Ascending aorta (tissue), 2 donors: ENCODE measurements around the gene MRC2. TPM values are rescaled to one million over a fixed set of nuclear protein-coding genes. Genes with fewer than 3 reads are reported as not detected.
A peak's percentile ranks its signal among the peaks of the same experiment; 100 is the strongest.

Experiments
- DNase-seq, 2 donors: peaks; one replicate each; pipeline ENCODE4 v3.0.0-alpha.2; 2019; ENCODE audit warnings: low spot score in 2 of 2
- H3K27ac ChIP-seq, 2 donors: fragments of 200-600 bp; sonication (generic); one replicate each; pipeline ENCODE4 v1.5.1; 2016 to 2017; ENCODE audit warnings: mild to moderate bottlenecking in 1 of 2
- H3K27me3 ChIP-seq: fragments of 200-600 bp; sonication (generic); one replicate; pipeline ENCODE4 v1.5.1; 2017
- H3K36me3 ChIP-seq, 2 donors: fragments of 200-600 bp; sonication (generic); one replicate each; pipeline ENCODE4 v1.5.1; 2016
- H3K4me1 ChIP-seq, 2 donors: fragments of 200-600 bp; sonication (generic); one replicate each; pipeline ENCODE4 v1.5.1; 2016 to 2017; ENCODE audit warnings: mild to moderate bottlenecking in 1 of 2
- H3K4me3 ChIP-seq, 2 donors: fragments of 200-600 bp; sonication (generic); one replicate each; pipeline ENCODE4 v1.5.1; 2016 to 2017; ENCODE audit warnings: mild to moderate bottlenecking in 1 of 2
- H3K9me3 ChIP-seq, 2 donors: fragments of 200-600 bp; sonication (generic); one replicate each; pipeline ENCODE4 v1.5.1; 2016
- intact Hi-C: fragments of 100-400 bp; cut with DNase I; formaldehyde crosslinking; loops from one replicate; pipeline ENCODE4 v1.15.1; 2023
- total RNA-seq: library from RNA; depleted of rRNA; stranded (reverse); fragments of >200 nt; gene quantifications from one replicate; pipeline ENCODE4 v1.1.0, GENCODE V29; 2016
- TF ChIP-seq, protein P1 (sequence below), 3 experiments: fragments of 200-600 bp in 2 of 3; fragments of 450-650 bp in 1 of 3; sonication (generic) in 2 of 3; IDR thresholded peaks; one replicate each; pipeline ENCODE4 v1.5.1; 2016 to 2019; ENCODE audit warnings: antibody characterized with exemption in 3 of 3, mild to moderate bottlenecking in 1 of 3, moderate library complexity in 1 of 3

The MRC2 gene
- total RNA-seq, 1 donor from 2014 or later = 147 TPM

DNA sequence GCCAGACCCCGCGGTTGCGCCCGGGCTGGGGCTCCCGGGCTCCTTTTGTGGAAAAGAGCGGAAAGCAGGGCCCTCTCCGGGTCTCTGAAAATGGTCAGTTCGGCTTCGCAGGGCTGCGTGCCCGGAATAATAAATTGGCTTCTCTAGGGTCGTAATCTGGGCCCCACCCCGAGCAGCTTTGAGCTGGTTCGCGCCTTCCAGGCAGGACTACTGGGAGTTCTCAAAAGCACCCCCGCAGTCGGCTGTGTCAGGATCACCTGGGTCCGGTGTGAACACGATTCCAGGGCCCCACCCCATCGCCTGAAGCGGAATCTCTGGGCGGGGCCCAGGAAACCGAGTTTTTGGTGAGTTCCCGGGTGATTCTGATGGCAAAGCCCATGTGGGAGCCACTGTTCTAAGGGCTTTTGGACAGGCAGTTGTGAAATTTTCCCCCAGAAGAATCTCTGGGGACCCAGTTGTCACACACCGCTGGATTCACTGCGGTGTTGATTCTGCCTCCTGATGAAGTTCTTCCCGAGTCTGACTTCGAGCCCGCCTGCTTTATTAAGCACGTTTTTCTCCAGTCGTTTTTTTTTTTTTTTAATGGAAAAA is 77.0 kb downstream of the MRC2 start:
- TF ChIP-seq, protein P1, sequence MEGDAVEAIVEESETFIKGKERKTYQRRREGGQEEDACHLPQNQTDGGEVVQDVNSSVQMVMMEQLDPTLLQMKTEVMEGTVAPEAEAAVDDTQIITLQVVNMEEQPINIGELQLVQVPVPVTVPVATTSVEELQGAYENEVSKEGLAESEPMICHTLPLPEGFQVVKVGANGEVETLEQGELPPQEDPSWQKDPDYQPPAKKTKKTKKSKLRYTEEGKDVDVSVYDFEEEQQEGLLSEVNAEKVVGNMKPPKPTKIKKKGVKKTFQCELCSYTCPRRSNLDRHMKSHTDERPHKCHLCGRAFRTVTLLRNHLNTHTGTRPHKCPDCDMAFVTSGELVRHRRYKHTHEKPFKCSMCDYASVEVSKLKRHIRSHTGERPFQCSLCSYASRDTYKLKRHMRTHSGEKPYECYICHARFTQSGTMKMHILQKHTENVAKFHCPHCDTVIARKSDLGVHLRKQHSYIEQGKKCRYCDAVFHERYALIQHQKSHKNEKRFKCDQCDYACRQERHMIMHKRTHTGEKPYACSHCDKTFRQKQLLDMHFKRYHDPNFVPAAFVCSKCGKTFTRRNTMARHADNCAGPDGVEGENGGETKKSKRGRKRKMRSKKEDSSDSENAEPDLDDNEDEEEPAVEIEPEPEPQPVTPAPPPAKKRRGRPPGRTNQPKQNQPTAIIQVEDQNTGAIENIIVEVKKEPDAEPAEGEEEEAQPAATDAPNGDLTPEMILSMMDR (IDR thresholded peaks at IDR 0.05) = no peak
- no peak for DNase-seq
- Histone ChIP-seq H3K4me1 (peaks cover 0 to 23% of the 10 kb centered on the region in 2 donors), H3K27ac (peak overlapping the region; percentile 35 to 56), H3K27me3 (no peaks in the 10 kb centered on the region), H3K36me3 (no peaks in the 10 kb centered on the region), H3K4me3 (peak overlapping the region; percentile 87 to 93), H3K9me3 (no peaks in the 10 kb centered on the region)
- intact Hi-C loops = loop anchor here (1.0 to 10.0 kb wide), 3 partner anchors 380 to 702 kb away; no protein-coding TSS in a partner anchor

DNA sequence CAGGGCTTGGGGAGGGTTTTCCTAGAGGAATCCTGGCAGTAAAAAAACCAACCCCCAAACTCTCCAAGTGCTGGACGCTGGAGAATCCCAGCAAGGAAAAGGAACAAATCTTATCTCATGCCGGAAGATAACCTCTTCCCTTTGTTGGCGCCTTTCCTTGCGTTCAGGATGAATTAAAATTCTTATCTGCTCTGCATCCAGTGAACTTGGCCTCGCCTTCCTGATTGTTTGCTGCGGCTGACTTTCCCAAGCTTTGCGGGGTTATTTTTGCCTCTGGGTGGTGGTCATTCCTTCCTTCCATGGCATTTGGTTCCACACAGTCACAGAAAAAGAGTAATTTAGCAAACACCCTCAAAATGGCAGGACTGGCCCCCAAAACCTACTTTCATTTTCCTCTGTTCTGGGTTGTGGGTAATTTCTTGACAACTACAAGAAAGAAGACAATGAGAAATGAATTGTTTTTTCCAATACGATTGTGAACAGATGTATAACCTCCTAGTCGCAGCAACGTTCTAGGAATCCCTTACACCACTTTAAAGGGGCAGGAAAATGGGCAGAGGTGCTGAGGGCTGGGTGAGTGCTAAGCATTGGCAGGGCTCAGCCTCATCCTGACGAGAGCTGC is 77.8 kb downstream of the MRC2 start:
- TF ChIP-seq, protein P1 (IDR thresholded peaks at IDR 0.05) = no peak
- H3K27ac ChIP-seq = peak overlapping the region; percentile 2 to 56
- peak overlapping the region; percentile 87 to 93 for H3K4me3 ChIP-seq

DNA sequence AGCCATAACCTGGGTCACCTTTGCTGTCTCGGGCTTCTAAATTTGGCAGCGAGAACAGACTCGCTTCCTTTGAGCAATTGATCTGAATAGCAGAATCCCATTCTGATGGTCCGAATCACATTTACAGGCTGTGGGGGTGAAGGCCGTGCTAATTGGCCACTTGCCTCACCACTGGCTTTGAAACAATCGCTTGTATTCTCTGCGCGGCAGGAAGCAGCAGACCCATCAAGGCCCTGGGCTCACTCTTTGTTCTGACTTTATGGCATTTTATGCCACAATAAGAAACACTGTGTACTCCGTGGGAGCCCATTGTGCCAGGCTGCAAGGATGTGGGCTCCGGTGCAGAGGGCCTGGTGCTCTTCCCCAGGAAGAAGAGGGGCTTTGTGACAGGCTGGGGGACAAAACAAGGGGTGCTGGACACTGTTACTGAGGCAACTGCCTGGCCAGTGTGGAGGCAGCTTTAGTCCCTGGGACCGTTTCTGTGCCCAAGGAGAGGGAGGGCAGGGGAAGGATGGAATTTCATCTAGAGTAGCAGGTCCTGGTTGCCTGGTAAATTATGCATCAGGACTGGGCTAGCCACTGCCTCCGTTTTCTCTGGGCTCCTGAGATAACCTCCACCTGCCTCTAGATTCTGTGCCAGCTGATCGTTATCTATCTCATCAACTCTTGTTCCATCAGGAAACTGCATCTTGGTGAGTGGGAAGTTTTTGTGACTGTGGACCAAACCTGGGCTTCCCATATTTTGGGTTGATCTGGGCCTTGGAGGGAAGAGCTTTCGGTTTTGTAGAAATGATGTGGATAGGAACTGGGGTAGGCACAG is 78.5 kb downstream of the MRC2 start:
- intact Hi-C loops = loop anchor here (10.0 kb wide), 2 partner anchors 379 to 579 kb away; no protein-coding TSS in a partner anchor
- Histone ChIP-seq H3K4me3 (peak overlapping the region in 1 of 2 donors; percentile 93), H3K27ac (peak overlapping the region in 1 of 2 donors; percentile 56), H3K36me3 (no peaks in the 10 kb centered on the region), H3K4me1 (peaks cover 0 to 23% of the 10 kb centered on the region in 2 donors), H3K9me3 (no peaks in the 10 kb centered on the region), H3K27me3 (no peaks in the 10 kb centered on the region)
- no peak for DNase-seq
- TF ChIP-seq, protein P1 (IDR thresholded peaks at IDR 0.05) = no peak

More for the DNA sequence above, 77.8 kb downstream of the MRC2 start:
- peaks cover 0 to 23% of the 10 kb centered on the region in 2 donors for H3K4me1 ChIP-seq
- no peaks in the 10 kb centered on the region for H3K27me3 ChIP-seq
- no peak for DNase-seq
- intact Hi-C loops = loop anchor here (10.0 kb wide), 2 partner anchors 380 to 580 kb away; no protein-coding TSS in a partner anchor
- no peaks in the 10 kb centered on the region for H3K9me3 ChIP-seq
- no peaks in the 10 kb centered on the region for H3K36me3 ChIP-seq

DNA sequence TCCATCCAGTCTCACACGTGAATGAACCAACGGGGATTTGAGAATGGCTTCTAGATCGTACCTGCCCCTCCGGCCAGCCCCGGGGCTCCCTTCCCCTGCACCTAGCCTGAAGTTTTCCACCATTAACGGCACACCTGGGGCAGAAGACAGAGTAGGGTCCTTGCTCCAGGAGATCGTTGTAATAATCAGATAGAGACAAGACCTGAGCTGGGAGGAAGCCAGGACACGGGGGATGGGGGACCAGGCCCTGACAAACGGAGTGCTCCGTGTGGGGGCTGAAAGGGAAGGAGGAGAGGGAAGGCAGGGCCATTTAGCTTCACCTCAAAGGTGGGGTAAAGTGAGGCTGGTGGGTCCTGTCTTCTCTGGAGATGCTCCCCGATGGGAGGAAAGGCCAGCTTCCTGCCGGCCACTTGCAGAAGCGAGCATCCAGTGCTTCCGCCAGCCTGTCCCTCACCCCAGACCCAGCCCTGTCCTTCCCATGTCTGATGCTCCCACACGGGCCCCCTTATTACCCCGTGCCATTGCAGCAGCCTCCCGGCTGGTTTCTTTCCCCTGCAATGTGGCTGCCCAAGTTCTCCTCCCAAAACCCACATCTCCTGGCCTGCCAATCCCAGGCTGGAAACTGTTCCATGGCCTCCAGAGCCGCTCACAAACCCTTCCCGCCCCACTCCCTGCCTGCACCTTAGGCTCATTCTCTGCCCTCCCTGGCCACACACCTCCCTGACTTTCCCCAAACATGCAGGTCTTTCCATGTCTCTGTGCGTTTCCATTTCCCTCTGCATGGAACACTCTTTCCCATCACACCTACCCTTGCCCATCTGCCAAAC is 79.3 kb downstream of the MRC2 start:
- Histone ChIP-seq H3K4me1 (peaks cover 0 to 23% of the 10 kb centered on the region in 2 donors), H3K4me3 (no peak overlapping the region), H3K27ac (no peak overlapping the region), H3K27me3 (no peaks in the 10 kb centered on the region), H3K36me3 (no peaks in the 10 kb centered on the region), H3K9me3 (no peaks in the 10 kb centered on the region)
- intact Hi-C loops = loop anchor here (10.0 kb wide), 2 partner anchors 378 to 578 kb away; no protein-coding TSS in a partner anchor
- TF ChIP-seq, protein P1 (IDR thresholded peaks at IDR 0.05) = no peak
- peak in 1 of 2 donors; percentile 61 for DNase-seq

DNA sequence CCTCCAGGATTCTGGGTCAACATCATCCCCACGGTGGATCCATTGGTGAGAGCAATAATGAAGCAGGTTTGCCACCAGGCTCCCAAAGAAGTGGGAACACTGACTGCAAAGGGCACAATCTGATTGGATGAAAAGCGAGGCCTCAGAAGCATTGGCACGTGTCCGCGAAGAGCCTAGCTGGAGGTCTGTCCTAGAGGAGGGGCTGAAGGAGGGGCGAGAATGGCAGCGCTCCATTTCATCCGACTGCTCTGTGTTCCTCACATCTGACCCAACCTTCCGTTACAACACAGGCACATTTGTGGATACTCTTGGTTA is 79.9 kb downstream of the MRC2 start:
- no peaks in the 10 kb centered on the region for H3K9me3 ChIP-seq
- H3K4me1 ChIP-seq = peaks cover 0 to 23% of the 10 kb centered on the region in 2 donors
- intact Hi-C loops = loop anchor here (10.0 kb wide), 2 partner anchors 377 to 577 kb away; no protein-coding TSS in a partner anchor
- DNase-seq = peak in 1 of 2 donors; percentile 34
- no peak overlapping the region for H3K4me3 ChIP-seq
- H3K27ac ChIP-seq = no peak overlapping the region
- TF ChIP-seq, protein P1 (IDR thresholded peaks at IDR 0.05) = no peak
- H3K27me3 ChIP-seq = no peaks in the 10 kb centered on the region
- no peaks in the 10 kb centered on the region for H3K36me3 ChIP-seq
